Stimulated activated CD8-positive, alpha-beta memory T cell treated with anti-CD3 and anti-CD28 coated beads, Interleukin-7, amount 100 ng/mL, for 48 hours (primary cell): ENCODE measurements around the gene TUBB3.
"Not testable (repeated sequence)": the region's sequence is repeated elsewhere in the genome, so short reads cannot be mapped to it uniquely, and the experiment has no call there.

Source experiments
- DNase-seq, 2 donors: peaks; one replicate each; pipeline ENCODE4 v3.0.0-alpha.2; 2020; ENCODE audit warnings: low read depth in 1 of 2; ENCODE audit errors: extremely low read depth in 1 of 2

The TUBB3 gene

GRCh38 chr16:89900885-89901284 lies 22.3 kb upstream of the TUBB3 start:
- no peak for DNase-seq

- no peak for DNase-seq
These were observed 20.2 kb upstream of the TUBB3 start for GRCh38 chr16:89902980-89903379.

GRCh38 chr16:89903908-89904515 lies 19.1 kb upstream of the TUBB3 start:
- DNase-seq: no peak

DNA sequence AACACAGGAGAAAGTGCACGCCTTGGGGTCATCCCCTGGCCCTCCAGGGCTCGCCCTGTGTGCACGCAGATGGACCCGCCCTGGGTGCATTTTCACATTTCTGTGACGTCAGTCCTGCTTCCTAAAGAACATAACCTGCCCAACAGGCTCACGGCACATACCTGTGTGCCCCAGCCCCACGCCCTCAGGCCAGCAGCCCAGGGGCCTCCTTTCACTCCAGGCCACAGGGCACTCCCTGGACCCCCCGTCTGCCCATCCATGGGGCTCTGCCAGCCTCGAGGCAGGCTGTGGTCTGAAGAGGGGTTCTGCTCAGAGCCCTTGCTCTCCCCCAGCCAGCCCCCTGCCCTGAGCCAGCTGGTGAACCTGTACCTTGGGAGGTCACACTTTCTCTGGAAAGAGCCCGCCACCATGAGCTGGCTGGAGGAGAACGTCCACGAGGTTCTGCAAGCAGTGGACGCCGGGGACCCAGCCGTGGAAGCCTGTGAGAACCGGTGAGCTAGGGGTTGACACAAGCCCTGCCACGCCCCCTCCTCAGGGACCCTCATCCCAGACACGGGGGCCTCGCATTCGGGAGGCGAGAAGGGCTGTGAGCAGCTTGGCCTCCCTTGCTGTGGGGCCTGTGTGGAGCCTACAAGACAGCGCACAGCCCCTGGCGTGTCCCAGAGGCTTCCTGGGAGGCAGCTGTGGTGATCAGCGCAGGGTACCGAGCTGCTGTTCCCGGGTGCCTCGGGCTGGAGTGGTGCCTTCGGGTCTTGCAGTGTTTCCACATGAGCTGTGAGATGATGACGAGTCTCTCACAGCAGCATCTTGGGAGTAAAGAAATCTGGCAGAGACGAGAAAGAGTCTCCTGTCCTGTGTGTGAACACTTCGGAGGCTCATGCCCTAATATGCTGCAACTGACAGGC lies 18.3 kb upstream of the TUBB3 start:
- no peak for DNase-seq

GRCh38 chr16:89905511-89906139 lies 17.5 kb upstream of the TUBB3 start:
- no peak for DNase-seq

- DNase-seq: no peak
These were observed 16.8 kb upstream of the TUBB3 start for GRCh38 chr16:89906140-89907025.

DNA sequence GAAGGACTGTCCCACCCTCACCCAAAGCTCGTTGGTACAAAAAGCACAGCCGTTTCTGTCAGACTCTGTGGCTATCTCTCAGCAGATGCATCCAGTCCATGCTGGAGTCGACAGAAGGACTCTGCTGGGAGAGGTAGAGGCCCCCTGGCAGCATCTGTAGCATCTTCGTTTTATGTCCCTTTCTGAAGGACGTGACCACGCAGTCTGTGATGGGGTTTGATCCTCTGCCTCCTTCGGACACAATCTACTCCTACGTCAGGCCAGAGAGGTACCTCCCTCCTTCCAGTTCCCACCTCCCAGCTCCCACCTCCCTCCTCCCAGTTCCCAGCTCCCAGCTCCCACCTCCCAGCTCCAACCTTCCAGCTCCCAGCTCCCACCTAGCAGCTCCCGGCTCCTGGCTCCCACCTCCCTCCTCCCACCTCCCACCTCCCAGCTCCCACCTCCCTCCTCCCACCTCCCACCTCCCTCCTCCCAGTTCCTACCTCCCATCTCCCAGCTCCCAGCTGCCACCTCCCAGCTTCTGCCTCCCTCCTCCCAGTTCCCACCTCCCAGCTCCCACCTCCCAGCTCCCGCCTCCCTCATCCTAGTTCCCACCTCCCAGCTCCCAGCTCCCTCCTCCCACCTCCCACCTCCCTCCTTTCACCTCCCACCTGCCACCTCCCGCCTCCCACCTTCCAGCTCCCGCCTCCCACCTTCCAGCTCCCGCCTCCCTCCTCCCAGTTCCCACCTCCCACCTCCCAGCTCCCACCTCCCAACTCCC lies 15.9 kb upstream of the TUBB3 start:
- DNase-seq: no peak

GRCh38 chr16:89908236-89908635 lies 14.9 kb upstream of the TUBB3 start:
- DNase-seq: no peak

DNA sequence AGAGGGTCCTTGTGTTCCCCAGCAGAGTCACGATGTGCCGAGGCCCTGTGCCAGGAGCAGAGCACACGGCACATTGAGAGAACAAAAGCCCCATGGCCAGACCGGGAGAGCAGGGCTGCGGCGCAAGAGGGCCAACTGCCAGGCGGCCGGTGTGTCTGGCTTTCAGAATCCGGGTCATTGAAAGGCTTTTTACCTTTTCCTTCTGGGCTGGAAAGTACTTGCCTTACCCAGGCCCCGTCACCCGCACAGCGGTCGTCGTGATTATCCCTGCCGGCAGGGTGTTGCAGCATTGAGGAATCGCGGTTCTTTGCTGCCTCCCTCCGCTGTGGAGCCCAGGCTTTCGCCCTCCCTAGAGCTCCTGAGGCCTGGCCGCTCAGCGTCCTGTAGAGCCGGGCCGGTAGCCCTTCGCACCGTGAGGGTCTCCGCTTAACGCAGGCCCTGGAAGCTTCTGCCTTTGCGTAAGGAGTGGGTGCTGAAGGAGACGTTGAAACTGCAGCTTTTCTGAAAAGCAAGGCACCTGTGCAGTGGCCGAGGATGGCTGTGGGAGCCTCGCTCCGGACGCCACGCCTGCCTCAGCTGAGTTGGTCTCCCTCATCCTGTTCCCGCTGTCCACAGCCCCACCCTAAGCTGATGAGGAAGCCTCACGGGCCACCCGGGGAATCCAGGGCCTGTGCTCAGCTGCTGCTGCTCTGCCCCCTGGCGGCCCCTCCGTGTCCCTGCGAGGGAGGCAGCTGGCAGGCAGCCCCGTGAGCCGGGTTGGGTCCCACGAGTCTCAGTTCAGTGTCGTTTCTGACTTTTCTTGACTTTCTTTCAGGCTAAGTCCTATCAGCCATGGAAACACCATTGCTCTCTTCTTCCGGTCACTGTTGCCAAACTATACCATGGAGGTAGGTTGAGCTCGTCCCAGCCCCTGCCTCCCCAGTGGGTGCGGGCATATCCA lies 13.1 kb upstream of the TUBB3 start:
- DNase-seq: no peak

DNA sequence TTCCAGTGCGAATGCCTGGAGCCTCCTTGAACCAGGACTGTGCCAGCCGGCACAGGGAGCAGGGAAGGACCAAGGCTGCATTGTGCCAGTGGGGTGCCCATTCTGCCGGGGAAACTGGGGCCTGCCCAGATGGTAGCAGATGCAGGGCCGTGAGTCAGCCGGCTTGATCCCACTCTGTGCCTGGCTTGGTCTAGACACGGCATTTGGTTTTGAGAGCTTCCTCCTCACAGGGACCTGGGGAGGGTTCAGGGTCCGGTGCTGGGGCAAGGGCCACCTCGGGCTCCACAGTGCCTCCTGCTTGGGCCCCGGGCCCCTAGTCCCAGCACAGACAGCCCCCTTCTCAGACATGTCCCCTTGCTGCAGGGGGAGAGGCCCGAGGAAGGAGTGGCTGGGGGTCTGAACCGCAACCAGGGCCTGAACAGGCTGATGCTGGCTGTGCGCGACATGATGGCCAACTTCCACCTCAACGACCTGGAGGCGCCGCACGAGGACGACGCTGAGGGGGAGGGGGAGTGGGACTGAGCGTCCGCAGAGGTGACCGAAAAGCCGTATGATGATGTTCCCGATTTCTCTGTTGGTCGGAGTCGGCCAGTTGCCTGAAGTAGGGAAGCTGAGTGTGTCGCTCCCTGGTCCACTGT lies 12.3 kb upstream of the TUBB3 start:
- DNase-seq: no peak

DNA sequence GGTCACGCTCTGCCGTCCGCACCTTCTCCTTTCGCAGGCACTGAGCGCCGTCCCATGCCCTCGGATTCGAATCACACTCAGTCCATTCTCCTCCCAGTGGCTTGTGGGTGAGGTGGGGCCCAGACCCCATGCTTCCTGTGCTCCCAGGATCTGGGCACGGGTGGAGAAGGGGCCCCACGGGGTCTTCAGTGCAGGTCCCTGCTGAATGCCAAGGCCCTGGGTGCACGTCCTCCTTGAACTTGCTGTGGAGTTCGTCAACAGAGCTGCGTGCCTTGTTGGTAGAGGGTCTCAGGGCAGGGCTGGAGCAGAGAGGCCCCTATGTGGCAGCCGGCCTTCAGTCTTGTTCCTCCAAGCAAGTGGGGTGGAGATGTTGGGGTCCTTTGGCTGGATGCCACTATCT lies 11.8 kb upstream of the TUBB3 start:
- no peak for DNase-seq

- no peak for DNase-seq
These were observed 11.0 kb upstream of the TUBB3 start for GRCh38 chr16:89912143-89912542.

GRCh38 chr16:89912627-89913026 lies 10.5 kb upstream of the TUBB3 start:
- no peak for DNase-seq

DNA sequence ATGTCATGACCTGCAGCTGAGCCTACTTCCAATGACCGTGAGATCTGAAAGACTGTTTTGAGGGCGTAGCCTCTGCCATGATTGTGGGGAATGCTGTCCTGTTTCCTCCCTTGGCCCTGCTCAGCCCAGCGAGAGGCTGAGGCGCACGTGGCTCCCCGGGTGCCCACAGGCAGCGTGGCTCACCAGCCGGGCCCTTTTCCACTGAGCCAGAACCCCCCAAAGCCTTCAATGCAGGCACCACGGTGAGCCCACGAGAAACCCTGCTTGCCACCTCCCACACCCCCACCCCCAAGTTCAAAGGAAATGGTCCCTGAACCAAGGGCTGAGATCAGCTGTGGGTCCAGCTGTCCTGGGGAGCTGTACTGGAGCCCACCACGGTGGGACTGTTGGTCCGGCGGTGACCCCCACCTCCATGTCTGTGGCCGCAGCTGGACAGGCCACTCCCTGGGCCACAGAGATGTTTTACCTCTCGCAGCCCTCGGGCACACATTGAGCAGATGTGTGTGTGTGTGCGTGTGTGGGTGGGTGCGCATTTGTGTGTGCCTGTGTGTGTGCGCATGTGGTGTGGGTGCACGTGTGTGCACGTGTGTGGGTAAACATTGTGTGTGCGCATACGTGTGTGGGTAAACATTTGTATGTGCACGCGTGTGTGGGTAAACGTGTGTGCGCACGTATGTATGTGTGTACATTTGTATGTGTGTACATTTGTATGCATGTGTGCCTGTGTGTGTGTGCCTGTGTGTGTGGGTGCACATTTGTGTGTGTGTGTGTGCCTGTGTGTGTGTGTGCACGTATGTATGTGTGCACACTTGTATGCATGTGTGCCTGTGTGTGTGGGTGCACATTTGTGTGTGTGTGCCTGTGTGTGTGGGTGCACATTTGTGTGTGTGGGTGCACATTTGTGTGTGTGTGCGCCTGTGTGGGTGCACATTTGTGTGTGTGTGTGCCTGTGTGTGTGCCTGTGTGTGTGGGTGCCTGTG lies 9.4 kb upstream of the TUBB3 start:
- DNase-seq: no peak

DNA sequence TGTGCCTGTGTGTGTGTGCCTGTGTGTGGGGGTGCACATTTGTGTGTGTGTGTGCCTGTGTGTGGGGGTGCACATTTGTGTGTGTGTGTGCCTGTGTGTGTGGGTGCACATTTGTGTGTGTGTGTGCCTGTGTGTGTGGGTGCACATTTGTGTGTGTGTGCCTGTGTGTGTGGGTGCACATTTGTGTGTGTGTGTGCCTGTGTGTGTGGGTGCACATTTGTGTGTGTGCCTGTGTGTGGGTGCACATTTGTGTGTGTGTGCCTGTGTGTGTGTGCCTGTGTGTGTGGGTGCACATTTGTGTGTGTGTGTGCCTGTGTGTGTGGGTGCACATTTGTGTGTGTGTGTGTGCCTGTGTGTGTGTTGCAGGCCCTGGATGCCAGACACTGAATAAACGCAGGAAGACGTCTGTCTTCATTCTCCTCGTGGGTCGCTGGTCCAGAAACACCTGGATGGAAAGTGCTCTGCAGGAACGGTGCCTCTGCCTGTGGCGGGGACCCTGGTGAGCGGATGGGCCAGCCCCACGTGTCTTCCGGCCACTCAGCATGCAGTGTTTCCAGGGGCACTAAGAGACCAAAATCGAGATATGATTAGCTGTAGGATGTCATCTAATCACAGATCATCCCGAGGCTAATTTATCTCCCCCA lies 8.4 kb upstream of the TUBB3 start:
- not testable (repeated sequence) for DNase-seq

DNA sequence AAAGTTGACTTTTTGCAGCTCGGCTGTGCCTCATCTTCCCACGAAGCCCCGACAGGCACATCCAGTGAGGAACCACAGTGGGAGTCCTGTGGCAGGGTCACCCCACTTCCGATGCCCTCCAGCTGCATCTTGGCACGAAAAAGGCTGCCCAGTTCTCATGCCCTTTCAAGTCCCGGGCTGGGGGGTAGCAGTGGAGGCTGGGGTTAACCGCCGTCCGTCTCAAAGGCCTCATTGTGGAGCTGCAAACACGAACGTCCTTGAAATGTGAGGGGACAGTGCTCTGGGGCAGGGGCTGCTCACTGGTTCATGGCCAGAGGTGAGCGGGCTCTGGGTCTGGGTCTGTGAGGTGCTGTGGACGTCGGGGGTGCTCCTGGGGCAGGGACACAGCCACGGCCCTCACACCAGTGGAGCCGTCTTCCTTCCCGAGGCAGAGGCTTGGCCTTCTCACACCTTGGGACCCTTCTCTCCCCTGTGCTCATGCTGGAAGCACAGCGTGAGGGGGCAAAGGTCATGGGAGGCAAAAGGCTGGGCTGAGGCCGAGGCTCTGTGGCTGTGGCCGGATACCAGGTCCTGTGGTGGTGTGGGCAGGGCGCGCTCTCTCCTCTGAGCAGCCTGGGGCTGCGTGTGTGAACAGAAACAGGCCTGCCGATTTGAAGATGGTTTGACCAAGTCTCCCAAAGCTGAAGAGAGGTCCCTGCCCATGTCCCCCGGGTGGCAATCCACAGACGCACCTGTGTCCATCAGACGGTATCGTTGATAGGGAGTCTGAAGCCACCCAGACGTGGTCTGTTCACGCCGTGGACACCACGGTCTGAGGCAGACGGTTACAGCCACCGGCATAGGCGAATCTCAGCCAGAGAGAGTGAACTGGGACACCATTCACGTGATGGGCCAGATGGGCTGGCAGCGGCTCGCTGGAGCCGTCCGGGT lies 7.6 kb upstream of the TUBB3 start:
- no peak for DNase-seq
